Stimulated activated CD8-positive, alpha-beta memory T cell treated with anti-CD3 and anti-CD28 coated beads, Interleukin-7, amount 100 ng/mL, for 1 hour (primary cell): ENCODE measurements around the gene SDE2.
"Not testable (repeated sequence)": the region's sequence is repeated elsewhere in the genome, so short reads cannot be mapped to it uniquely, and the experiment has no call there.

Experiments used
- DNase-seq, 2 donors: peaks; one replicate each; pipeline ENCODE4 v3.0.0-alpha.2; 2020; ENCODE audit warnings: low read depth in 2 of 2

The SDE2 gene

GRCh38 chr1:226006686-226007085, 7.5 kb upstream of the SDE2 start:
- no peak for DNase-seq

DNA sequence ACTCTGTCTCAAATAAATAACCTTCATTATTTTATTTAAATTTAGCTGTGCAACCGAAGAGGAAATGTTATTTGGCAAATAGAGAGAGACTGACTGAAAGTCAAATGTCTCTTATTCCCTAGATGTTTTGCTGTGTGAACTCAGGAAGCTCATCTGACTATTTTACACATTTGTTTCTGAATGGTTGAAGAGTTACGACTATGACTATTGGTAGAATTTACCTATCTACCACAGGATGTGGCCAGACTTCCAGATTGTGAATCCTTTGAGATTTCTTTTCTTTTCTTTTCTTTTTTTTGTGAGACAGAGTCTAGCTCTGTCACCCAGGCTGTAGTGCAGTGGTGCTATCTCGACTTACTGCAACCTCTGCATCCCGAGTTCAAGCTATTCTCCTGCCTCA, 5.3 kb upstream of the SDE2 start:
- DNase-seq = no peak

DNA sequence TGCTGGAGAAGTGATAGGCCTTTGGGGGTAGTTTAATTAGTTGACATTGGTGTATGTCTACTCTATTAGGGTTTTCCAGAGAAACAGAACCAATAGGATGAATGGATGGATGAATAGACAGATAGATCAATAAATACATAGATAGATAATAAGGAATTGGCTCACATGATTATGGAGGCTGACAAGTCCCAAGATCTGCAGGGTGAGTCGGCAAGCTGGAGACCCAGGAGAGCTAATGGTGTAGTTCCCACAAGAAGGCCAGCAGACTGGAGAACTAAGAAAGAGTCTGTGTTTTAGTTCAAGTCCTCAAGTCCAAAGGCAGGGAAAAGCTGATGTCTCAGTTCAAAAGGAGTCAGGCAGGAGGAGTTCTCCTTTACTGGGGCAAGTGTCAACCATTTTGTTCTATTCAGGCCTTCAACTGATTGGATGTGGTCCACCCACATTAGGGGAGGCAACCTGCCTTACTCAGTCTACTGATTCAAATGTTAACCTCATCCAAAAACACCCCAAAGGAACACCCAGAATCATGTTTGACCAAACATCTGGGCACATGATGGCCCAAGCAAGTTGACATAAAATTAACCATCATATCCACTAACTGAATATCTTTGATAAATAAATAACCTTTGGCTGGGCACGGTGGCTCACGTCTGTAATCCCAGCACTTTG, 4.5 kb upstream of the SDE2 start:
- no peak for DNase-seq

DNA sequence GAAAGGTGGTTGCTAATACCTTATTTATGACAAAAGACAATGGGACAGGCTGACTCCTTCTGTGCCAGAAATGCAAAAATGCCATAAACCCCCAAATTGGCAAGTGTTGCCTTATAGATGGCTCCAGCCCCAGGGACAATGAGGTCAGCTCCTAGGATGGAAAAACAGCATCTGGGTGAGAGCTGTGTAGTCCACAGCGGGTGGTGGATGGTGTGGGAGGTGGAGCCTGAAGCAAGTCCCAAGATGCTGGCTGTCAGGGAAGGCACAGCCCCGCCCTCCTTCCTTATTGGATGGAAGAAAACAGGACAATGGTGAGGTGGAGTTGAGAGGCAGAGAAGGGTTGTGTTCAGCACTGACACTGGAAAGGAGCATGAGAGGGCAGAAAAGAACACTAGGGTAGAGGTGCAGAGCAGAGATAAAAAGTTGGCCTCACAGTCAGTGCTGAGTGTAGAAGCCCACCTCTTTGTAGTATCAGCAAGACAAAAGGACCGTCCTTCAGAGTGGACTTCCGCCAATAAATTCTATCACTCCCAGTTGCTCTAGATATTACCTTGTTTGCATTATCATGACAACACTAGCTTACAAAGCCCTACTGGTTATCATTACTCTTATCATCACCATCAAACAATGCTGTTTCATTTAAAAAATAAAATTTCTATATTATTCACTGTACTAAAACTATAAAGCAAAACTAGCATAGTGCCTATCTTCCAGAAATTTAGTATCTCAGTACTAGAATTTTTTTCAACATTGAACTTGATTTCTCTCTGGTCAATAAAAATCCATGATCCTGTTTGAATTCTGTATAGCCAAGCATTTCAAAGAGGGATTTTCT, 3.7 kb upstream of the SDE2 start:
- DNase-seq = no peak

DNA sequence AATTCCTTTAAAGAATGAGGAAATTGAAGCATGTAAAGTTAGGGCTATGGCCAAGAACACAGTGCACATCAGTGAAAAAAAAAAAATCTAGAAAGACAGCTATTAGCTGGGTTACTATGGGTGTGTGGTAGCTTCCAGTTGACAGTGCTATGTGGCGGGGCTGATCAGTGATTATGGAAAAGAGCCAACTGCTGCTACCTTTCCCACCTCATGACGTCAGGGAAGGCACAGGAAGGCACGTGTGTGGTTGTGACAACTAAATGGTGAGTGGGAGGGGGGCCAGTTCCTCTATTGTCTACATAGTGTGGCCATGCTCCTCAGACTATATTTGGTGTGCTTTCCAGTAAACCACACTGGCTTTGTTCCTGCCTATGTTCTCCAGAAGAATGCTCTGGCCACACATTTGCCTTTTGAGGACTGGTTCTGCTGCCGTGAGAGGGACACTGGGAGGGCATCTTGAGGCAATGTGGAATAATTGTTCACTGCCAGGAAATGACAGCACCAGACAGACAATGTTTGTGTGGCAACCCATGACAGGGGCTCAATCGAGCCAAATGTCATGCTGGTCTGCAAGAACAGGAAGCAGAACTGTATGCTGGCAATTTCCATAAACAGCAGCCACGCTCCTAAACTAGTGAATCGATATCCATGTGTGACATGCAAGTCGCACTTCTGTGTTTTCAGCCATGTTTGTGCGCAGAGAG, 3.0 kb upstream of the SDE2 start:
- peak; percentile 23 to 32 for DNase-seq

GRCh38 chr1:226001088-226001487, 1.9 kb upstream of the SDE2 start:
- no peak for DNase-seq

DNA sequence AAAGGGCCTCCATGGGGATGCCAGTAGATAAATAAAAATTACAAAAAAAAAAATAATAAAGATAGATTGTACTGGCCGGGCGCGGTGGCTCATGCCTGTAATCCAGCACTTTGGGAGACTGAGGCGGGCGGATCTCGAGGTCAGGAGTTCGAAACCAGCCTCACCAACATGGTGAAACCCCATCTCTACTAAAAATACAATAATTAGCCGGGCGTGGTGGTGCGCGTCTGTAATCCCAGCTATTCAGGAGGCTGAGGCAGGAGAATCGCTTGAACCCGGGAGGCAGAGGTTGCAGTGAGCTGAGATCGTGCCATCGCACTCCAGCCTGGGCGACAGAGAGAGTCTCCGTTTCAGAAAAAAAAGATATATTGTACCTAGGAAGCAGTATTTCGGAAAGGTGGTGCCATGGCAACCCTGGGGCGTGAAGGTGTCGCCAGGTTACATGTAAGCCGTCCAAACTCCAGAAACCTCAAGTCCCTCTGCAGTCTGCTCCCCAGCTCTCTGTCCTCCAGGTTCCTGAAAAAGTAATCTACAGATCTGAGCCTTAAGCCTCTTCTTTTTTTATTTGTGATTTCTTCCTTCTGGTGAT, 1.4 kb upstream of the SDE2 start:
- not testable (repeated sequence) for DNase-seq

GRCh38 chr1:225999912-226000337, 782 bp upstream of the SDE2 start:
- no peak for DNase-seq

DNA sequence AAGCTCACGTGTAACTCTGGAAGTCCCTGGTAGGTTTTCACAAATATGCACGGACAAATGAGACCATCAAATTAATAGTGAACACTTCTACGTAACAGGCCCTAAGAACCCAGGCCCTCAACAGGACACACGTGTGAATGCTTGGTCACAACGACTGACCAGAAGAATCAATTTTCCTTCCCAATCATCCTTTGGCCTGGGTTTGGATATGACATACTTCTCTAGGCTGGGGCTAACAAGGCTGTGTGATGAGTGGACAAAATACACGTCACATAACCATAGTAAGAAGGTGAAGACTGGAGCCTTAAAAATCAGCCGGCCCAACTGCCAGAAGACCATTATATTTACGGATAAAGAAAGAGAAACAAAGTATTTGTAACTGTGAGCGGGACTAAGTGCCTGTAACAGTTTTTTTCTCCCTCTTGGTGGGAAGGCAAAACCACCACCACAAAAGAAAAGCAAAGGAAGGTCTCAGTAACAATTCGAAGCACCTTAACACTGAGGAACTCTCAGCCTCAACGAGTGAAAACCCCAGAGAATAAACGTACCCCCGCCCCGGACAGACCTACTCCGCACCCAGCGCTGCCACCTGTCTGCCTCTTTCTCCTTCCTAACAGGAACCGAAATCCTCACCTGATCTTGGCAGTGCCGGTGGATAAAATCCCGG, 450 bp downstream of the SDE2 start:
- no peak for DNase-seq

GRCh38 chr1:225996946-225997545, 2.1 kb downstream of the SDE2 start:
- DNase-seq = no peak

GRCh38 chr1:225995919-225996864, 3.0 kb downstream of the SDE2 start:
- DNase-seq = no peak

- DNase-seq = no peak
These were observed 8.3 kb downstream of the SDE2 start for GRCh38 chr1:225990705-225991464.

- DNase-seq = no peak
These were observed 11.4 kb downstream of the SDE2 start for GRCh38 chr1:225987491-225988316.

DNA sequence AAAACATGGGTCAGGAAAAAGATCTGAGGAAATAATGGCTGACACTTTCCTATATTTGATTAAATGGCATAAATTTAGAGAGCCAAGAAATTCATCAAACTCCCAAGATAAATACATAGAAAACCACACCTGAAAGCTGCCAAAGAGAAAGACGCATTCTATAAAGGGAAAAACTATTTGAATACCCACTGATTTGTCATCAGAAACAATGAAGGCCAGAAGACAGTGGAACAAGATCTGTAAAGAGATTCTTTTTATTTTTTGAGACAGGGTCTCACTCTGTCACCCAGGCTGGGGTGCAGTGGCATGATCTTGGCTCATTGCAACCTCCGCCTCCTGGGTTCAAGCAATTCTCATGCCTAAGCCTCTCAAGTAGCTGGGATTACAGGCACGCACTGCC, 17.4 kb downstream of the SDE2 start:
- no peak for DNase-seq

- DNase-seq = no peak
These were observed 18.9 kb downstream of the SDE2 start for GRCh38 chr1:225980005-225980836.

DNA sequence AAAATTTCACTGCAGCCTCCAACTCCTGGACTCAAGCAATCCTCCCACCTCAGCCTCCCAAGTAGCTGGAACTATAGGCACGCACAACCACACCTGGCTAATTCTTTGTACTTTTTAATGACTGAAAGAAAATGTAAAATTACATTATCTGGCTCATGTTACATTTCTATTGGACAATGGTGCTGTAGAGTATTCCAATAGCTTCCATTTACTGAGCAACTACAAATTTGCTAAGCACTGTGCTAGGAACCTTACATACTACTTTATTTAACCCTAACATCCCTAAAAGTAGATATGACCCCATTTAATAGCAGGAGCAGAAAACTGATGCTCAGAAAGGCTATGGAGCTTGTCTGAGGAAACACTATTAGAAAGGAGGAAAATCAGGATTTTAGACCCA, 19.7 kb downstream of the SDE2 start:
- no peak for DNase-seq

DNA sequence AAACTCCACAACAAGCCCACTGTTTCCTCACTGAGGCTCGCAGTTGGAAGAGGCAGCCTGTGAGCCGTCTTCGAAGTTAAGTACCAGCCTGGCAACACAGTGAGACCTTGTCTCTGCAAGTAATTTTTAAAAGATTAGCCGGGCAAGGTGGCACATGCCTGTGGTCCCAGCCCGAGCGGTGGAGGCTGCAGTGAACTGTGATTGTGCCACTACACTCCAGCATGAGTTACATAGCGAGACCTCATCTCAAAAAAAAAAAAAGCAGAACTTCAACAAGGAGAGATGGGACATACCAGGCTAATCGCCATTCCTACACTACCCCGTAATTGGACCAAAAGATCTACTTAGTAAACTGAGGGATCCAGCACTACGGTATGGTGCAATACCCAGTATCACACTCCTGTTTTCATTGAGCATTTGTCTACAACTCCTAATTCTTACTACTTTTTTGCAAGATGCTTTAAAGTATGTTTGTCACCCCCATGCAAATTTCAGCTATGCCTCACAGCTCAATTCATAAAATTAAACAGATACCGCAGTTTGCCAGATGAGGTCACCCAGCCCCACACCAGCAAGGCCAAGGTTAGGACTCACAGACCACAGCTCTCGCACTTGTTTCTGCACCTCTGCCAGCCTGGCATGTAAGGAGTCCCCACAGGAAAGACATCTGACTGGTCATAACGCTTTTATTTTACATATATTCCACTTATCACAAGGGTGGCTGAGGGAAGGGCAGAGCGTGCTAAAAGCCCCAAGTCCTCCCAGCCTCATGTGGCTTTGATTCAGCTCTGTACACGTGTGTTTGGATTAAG, 21.0 kb downstream of the SDE2 start:
- DNase-seq = no peak
